GM23248 (cell line): ENCODE data around the gene ZKSCAN1. TPM values are rescaled to one million over a fixed set of nuclear protein-coding genes. Genes with fewer than 3 reads are reported as not detected.
"Not testable (repeated sequence)": the region's sequence is repeated elsewhere in the genome, so short reads cannot be mapped to it uniquely, and the experiment has no call there.

ENCODE experiments used
- DNase-seq: peaks from one replicate; pipeline ENCODE4 v3.0.0-alpha.2; 2015
- H2AFZ ChIP-seq: fragments of 200-600 bp; sonication (generic); 2 replicates; pipeline ENCODE4 v1.6.1; 2016; ENCODE audit warnings: antibody characterized with exemption
- H3F3A ChIP-seq: fragments of 200-600 bp; sonication (generic); 2 replicates; pipeline ENCODE4 v1.6.1; 2016; ENCODE audit warnings: mild to moderate bottlenecking, antibody characterized with exemption, mixed run types; ENCODE audit not compliant: insufficient read depth
- H3K27ac ChIP-seq: fragments of 200-600 bp; sonication (generic); 2 replicates; pipeline ENCODE4 v1.5.1; 2016; ENCODE audit warnings: mild to moderate bottlenecking
- H3K27me3 ChIP-seq: fragments of 200-600 bp; sonication (generic); replicated peaks from 2 replicates; pipeline ENCODE4 v1.6.1; 2016; ENCODE audit warnings: mild to moderate bottlenecking; ENCODE audit not compliant: insufficient read depth
- H3K36me3 ChIP-seq: fragments of 200-600 bp; sonication (generic); 2 replicates; pipeline ENCODE4 v1.6.1; 2016; ENCODE audit warnings: low read depth, mild to moderate bottlenecking
- H3K4me1 ChIP-seq: fragments of 200-600 bp; sonication (generic); 2 replicates; pipeline ENCODE4 v1.6.1; 2016; ENCODE audit warnings: mild to moderate bottlenecking; ENCODE audit not compliant: insufficient read depth
- H3K4me2 ChIP-seq: fragments of 200-600 bp; sonication (generic); one replicate; pipeline ENCODE4 v1.6.1; 2016; ENCODE audit warnings: mild to moderate bottlenecking; ENCODE audit not compliant: unreplicated experiment
- H3K4me3 ChIP-seq: fragments of 200-600 bp; sonication (generic); 2 replicates; pipeline ENCODE4 v1.5.1; 2016; ENCODE audit warnings: mild to moderate bottlenecking
- H3K79me2 ChIP-seq: fragments of 200-600 bp; sonication (generic); 2 replicates; pipeline ENCODE4 v1.6.1; 2016; ENCODE audit warnings: mild to moderate bottlenecking; ENCODE audit not compliant: insufficient read depth
- H3K9ac ChIP-seq: fragments of 200-600 bp; sonication (generic); 2 replicates; pipeline ENCODE4 v1.6.1; 2016; ENCODE audit warnings: mild to moderate bottlenecking
- H3K9me2 ChIP-seq: fragments of 200-600 bp; sonication (generic); 2 replicates; pipeline ENCODE4 v1.6.1; 2016; ENCODE audit warnings: mixed run types, mild to moderate bottlenecking, moderate library complexity; ENCODE audit not compliant: insufficient read depth
- H3K9me3 ChIP-seq: fragments of 200-600 bp; sonication (generic); one replicate; pipeline ENCODE4 v1.6.1; 2017; ENCODE audit warnings: low read depth
- H4K20me1 ChIP-seq: fragments of 200-600 bp; sonication (generic); 2 replicates; pipeline ENCODE4 v1.6.0; 2016; ENCODE audit not compliant: insufficient read depth
- EZH2 ChIP-seq: fragments of 200-600 bp; sonication (generic); IDR thresholded peaks from 2 replicates; pipeline ENCODE4 v1.6.1; 2018; ENCODE audit warnings: antibody characterized with exemption, mild to moderate bottlenecking; ENCODE audit not compliant: insufficient read depth, poor library complexity, severe bottlenecking
- EZH2phosphoT487 ChIP-seq: fragments of 200-600 bp; sonication (generic); IDR thresholded peaks from 2 replicates; pipeline ENCODE4 v1.6.1; 2018; ENCODE audit warnings: antibody characterized with exemption, moderate library complexity, mild to moderate bottlenecking, low read depth; ENCODE audit not compliant: insufficient read depth
- WGBS, 2 experiments: methylation state at CpG; one replicate each; pipeline ENCODE4 v1.1.6; 2015 to 2017; ENCODE audit warnings: low lambda C conversion rate in 2 of 2, low coverage in 1 of 2; ENCODE audit errors: missing lambda C conversion rate in 2 of 2; 5-methylcytosine and 5-hydroxymethylcytosine counted together
- in situ Hi-C: fragments of 300-500 bp; cut with MboI; formaldehyde crosslinking; loops from 2 replicates; pipeline ENCODE4 v1.15.0; 2020
- polyA plus RNA-seq: library from polyadenylated mRNA; unstranded; fragments of >200 nt; fragmentation: Nextera tagmentation; extraction: Ambion mirVana; gene quantifications from 2 replicates; pipeline ENCODE4 v1.2.1, GENCODE V29; 2016
- total RNA-seq: library from RNA; depleted of rRNA; stranded (reverse); fragments of >200 nt; shearing (Covaris generic); gene quantifications from 2 replicates; pipeline ENCODE4 v1.2.3, GENCODE V29; 2014

Gene ZKSCAN1
- total and polyA plus RNA-seq, 2 experiments from 2014 or later, result 21.9 to 33.7 TPM

DNA sequence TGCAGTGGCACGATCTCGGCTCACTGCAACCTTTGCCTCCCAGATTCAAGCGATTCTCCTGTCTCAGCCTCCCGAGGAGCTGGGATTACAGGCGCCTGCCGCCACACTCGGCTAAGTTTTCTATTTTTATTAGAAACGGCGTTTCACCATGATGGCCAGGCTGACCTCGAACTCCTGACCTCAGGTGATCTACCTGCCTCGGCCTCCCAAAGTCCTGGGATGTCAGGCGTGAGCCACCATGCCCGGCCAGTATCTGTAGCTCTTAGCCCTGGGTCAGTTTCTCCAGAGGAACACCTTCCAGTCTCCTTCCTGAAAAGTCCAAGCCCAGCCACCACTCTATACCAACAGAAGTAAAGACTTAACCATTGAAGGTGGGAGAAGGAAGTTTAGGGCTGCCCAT lies 15.2 kb upstream of the ZKSCAN1 start:
- H3K4me2 ChIP-seq, result no peak overlapping the region
- H3K9me2 ChIP-seq, result no peaks in the 10 kb centered on the region
- H3K36me3 ChIP-seq, result no peaks in the 10 kb centered on the region
- H3K9ac ChIP-seq, result no peak overlapping the region
- TF ChIP-seq EZH2phosphoT487 (no peak), EZH2 (no peak)
- in situ Hi-C loops, result no loop called here
- peaks cover 14% of the 10 kb centered on the region; the same call in 1 of the 2 replicates for H3F3A ChIP-seq
- no peaks in the 10 kb centered on the region for H3K9me3 ChIP-seq
- no peak for DNase-seq
- no peaks in the 10 kb centered on the region for H3K4me1 ChIP-seq
- H3K27ac ChIP-seq, result no peak overlapping the region
- WGBS, 2 experiments, result 77 to 85% methylated on average over 13 of the region's 13 CpGs
- H2AFZ ChIP-seq, result no peak overlapping the region
- H3K4me3 ChIP-seq, result no peak overlapping the region
- no peaks in the 10 kb centered on the region for H3K79me2 ChIP-seq
- H4K20me1 ChIP-seq, result no peaks in the 10 kb centered on the region
- no peaks in the 10 kb centered on the region for H3K27me3 ChIP-seq

DNA sequence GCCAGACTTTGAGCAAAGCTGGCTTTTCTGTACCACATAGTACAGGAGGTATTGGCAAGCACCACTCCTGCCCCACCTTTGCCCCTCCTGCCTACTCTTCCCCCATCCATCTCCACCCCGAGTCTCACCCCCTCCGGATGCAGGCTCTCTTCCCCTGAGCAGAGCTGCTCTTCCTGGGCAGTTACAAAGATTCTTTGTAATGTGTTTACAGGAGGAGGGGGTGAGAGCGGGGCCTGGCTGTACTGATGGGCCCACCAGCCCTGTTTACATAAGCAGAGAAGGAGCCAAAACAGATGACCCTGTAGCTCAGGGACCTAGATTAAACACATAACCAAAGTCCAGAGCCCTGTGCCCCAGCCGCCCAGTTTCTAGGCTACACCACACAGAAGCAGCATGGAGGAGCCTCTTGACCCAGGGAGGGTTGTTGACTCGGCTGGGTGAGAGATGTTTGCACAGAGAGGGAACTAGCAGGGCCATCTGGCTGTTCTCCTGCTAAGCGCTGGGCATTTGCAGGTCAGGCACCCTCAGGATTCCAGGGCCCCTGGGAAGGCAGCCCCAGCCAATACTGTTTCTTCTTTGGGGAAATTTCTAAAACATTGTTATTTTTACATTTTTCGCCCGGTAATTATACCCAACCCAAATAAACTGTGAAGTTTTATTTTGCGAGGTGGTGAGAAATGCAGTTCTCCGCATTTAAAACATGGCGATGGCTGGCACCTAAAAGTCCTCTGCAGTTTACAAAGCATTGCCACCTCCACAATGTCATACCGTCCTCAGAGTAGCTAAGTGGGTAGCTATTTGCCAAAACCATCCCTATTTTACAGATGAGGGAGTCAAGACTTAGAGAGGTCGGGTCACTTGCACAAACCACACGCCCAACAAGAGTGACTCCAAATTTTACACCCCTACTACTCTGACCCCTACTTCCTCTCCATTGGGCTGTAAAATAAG lies 11.4 kb upstream of the ZKSCAN1 start:
- Histone ChIP-seq H3K9me3 (no peaks in the 10 kb centered on the region), H3K36me3 (no peaks in the 10 kb centered on the region), H2AFZ (no peak overlapping the region), H3K4me3 (no peak overlapping the region), H3K4me2 (no peak overlapping the region), H3K27ac (no peak overlapping the region), H3K27me3 (no peaks in the 10 kb centered on the region), H3F3A (0 out of 2 replicates have a peak, but pooled peaks cover under 1% of the 10 kb centered on the region), H3K4me1 (no peaks in the 10 kb centered on the region), H3K9me2 (no peaks in the 10 kb centered on the region), H3K79me2 (no peaks in the 10 kb centered on the region), H3K9ac (no peak overlapping the region), H4K20me1 (no peaks in the 10 kb centered on the region)
- TF ChIP-seq EZH2phosphoT487, result no peak
- TF ChIP-seq EZH2, result no peak
- WGBS, 2 experiments, result 52 to 58% methylated on average over 14 of the region's 14 CpGs
- in situ Hi-C loops, result no loop called here
- DNase-seq, result no peak

DNA sequence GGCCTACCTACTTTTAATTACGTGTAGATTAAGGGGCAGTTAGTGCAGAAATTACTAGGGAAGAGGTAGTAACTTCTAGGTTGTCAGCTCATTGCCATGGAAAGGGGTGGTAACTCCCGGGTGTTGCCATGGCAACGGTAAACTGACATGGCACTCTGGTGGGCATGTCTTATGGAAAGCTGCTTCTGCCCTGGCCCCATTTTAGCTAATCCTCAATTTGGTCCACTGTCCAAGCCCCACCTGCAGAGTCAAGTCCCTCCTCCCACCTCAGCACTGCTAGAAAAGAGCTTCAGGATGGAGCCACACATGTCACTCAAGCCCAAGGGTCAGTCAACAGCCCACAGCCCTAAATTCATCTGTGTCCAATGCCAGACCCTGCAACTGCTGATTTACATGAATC lies 7.5 kb upstream of the ZKSCAN1 start:
- Histone ChIP-seq H3K4me2 (no peak overlapping the region), H3K79me2 (no peaks in the 10 kb centered on the region), H3K9me2 (no peaks in the 10 kb centered on the region), H2AFZ (no peak overlapping the region), H3K4me3 (no peak overlapping the region), H3K9ac (no peak overlapping the region), H3K27ac (no peak overlapping the region), H3K27me3 (no peaks in the 10 kb centered on the region; the same call in 1 of the 2 replicates), H3F3A (no peaks in the 10 kb centered on the region), H4K20me1 (no peaks in the 10 kb centered on the region), H3K4me1 (no peaks in the 10 kb centered on the region), H3K9me3 (no peaks in the 10 kb centered on the region), H3K36me3 (no peaks in the 10 kb centered on the region)
- WGBS, 2 experiments, result 32% methylated on average over 3 of the region's 3 CpGs
- no peak for DNase-seq
- in situ Hi-C loops, result no loop called here
- TF ChIP-seq EZH2phosphoT487 (no peak), EZH2 (no peak)

- 44 to 51% methylated on average over 10 of the region's 10 CpGs for WGBS, 2 experiments
- no peak overlapping the region for H3K4me2 ChIP-seq
- no peaks in the 10 kb centered on the region; the same call in 1 of the 2 replicates for H3K27me3 ChIP-seq
- H3K9ac ChIP-seq, result no peak overlapping the region
- no peaks in the 10 kb centered on the region for H3K9me2 ChIP-seq
- no peak overlapping the region for H3K4me3 ChIP-seq
- no peaks in the 10 kb centered on the region for H3K36me3 ChIP-seq
- H3F3A ChIP-seq, result no peaks in the 10 kb centered on the region
- DNase-seq, result no peak
- H4K20me1 ChIP-seq, result no peaks in the 10 kb centered on the region
- no peaks in the 10 kb centered on the region for H3K4me1 ChIP-seq
- no peak overlapping the region for H3K27ac ChIP-seq
- no peaks in the 10 kb centered on the region for H3K9me3 ChIP-seq
- no peak overlapping the region for H2AFZ ChIP-seq
- in situ Hi-C loops, result no loop called here
- no peak for TF ChIP-seq EZH2phosphoT487
- TF ChIP-seq EZH2, result no peak
- H3K79me2 ChIP-seq, result no peaks in the 10 kb centered on the region
Measured at GRCh38 chr7:100008525-100008924, 6.9 kb upstream of the ZKSCAN1 start.

DNA sequence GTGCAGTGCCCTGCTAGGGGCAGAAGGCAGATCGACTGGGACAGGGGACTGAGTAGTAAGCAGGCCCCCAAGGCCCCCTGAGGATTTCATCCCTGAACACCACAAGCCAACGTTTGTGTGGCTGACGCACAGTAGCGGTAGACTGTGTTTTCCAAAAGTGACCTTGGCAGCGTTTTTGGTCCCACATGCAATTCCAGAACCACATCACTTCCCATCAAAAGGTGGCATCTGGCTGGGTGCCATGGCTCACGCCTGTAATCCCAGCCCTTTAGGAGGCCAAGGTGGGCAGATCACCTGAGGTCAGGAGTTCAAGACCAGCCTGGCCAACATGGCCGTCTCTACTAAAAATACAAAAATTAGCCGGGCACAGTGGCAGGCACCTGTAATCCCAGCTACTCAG lies 5.4 kb upstream of the ZKSCAN1 start:
- H3K4me3 ChIP-seq, H3K4me1 ChIP-seq, H3K27ac ChIP-seq, H3F3A ChIP-seq, DNase-seq, H3K27me3 ChIP-seq, H3K36me3 ChIP-seq, H4K20me1 ChIP-seq, H3K9me2 ChIP-seq, H3K9ac ChIP-seq, H2AFZ ChIP-seq, in situ Hi-C loops, H3K79me2 ChIP-seq, H3K9me3 ChIP-seq, H3K4me2 ChIP-seq: not testable (repeated sequence)
- WGBS, 2 experiments, result 46 to 51% methylated on average over 8 of the region's 8 CpGs
